GM18951 (cell line): Measurements from ENCODE around the gene CEP152.

Experiments
- POLR2A ChIP-seq: IDR thresholded peaks from 4 replicates; pipeline ENCODE4 v1.6.1; 2011; ENCODE audit warnings: mild to moderate bottlenecking; ENCODE audit not compliant: insufficient read length, insufficient read depth; ENCODE audit errors: extremely low read depth
- in situ Hi-C: fragments of 300-500 bp; cut with MboI; formaldehyde crosslinking; loops from one replicate; pipeline ENCODE4 v1.12.0; 2022; ENCODE audit warnings: low sequenced_read_pairs, mixed read lengths, inconsistent platforms; ENCODE audit not compliant: unreplicated experiment

The CEP152 gene

DNA sequence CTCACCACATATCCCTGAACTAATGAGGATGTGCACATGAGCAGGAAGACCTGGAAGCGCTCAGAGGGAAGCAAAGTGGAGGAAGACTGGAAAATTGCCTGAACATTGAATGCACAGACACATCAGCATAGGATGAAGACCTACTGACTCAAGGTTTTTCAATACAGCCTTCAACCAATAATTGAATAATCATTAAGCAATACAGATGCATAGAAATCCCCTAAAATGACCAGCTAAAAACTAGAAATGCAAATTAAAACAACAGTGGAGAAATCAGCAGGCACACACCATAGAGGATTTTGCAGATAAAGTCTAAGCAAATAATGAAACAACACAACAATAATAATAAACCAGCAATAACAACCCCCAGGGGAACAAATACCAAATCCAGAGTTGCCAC, 80.4 kb downstream of the CEP152 start:
- in situ Hi-C loops: no loop called here
- TF ChIP-seq POLR2A: no peak

DNA sequence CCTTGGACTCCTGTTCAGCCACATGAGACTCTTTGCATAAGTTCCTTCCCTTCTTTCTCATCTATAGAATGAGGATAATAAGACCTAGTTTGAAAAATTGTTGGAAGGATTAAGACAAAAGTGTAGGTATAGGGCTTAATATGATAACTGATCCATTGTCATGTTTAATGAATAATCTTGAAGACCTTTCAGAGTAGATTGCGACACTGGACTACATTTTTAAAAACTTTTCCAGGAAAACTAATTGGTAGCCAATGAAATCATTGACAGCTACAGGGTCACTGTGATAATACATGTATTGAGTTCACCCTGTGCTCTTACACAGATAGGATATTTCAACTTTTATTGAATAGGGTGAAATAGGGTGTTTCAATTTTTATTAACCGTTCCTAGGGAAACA, 86.9 kb downstream of the CEP152 start:
- TF ChIP-seq POLR2A: no peak
- in situ Hi-C loops: no loop called here

DNA sequence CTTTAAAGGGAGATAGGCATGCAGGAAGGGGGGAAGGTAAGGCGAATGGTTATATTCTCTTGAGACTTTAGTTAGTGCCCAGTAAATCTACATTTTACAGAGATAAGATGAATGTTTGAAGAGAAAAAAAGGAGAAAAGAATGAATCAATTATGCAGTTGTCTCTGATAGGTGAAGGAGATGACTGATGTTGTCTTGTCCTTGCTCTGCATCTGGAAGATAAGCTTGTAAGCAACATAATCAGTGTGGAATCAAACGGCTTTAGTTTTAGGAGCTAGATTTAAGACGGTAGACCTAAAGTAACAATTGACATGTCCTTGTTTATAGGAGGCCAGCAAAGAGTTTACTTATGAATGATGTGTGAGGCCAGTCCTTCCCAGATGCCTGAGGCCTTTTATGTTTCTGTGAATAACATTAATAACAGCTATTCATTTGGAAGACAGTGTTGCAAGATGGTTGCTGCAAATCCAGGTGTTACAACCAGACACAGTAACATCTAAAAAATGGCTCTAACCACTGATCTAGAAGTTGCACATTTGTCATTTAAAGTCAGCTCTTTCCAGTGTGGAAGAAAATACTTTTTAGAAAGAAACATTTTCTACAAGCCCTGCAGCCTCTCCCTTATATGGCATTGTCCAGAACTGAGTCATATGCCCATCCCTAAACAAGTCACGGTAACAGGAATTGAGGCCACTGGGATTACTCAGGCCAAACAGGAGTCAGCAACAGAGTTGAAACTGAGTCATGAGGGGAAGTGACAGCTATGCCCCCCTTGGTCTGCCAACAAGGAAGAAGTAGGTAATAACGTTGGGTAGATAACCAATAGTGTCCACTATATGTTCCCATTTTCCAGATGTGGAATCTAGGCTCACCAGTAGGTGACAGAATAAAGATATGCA, 87.9 kb downstream of the CEP152 start:
- TF ChIP-seq POLR2A: no peak
- in situ Hi-C loops: no loop called here

DNA sequence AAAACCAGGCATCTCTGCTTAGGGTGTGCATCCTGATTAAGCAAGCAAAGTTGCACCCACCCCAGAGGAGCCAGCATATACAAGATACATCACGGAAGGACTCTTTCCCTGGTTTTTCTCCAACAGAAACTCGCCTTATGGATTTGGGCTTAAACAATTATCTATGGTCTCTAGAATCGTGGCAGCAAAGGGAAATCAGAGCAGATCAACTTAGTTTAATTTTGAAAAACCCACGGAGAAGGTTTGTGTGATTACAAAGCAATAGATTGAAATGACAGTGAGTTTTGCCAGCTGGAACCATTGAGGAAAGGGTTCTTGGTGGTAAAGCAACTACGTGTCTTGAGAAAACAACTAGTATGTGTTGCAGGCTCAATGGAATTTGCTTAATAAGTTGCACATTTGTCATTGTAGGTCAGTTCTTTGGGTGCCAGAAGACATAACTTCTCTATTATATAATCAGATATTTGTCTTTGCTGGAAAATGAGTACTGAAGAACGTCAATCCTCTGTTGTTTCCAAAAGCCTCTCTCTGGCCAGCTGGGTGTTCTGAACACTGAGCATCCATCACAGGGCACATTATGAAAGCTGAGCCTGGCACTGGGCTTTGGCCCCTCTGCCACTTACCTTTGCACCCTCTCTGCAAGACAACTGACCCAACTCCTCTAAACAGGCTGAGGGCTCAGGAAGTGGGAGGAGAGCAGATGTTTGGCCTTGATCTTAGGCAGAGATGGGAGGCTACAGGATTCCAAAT, 89.6 kb downstream of the CEP152 start:
- in situ Hi-C loops: no loop called here
- no peak for TF ChIP-seq POLR2A

DNA sequence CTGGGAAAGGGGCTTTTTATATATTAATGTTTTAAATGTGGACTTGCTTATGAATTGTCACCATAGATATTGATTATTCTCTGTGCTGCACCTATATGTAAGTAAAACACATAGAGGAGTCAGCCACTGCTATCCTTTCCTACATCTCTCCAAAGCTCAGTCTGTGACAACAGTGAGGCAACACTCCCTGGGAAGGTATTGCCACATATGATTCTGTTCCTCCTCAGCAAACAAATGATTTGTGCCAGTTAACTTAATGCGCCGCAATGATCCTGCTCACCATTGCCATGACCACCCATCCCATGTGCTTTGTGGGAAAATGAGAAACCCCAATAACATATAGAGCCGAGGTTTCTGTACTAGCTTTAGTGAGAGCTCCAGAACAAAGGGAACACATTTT, 90.2 kb downstream of the CEP152 start:
- in situ Hi-C loops: no loop called here
- TF ChIP-seq POLR2A: no peak

DNA sequence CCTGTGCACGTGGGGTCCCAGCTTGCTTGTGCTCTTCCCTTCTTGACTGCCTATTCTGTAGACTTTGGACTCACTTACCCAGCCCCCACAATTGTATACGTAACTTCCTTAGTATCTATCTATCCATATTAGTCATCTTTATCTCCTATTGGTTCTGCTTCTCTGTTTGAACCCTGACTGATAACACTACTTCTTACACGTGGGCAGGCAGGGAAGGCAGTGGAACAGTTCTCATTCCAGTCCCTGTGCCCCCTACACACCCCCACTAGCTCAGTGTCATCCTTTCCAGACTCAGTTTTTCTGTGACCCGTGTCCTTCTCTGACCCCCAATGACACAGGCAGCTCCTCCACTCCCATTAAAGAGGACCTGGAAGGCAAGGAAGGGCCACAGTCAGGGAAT, 91.2 kb downstream of the CEP152 start:
- in situ Hi-C loops: no loop called here
- no peak for TF ChIP-seq POLR2A

DNA sequence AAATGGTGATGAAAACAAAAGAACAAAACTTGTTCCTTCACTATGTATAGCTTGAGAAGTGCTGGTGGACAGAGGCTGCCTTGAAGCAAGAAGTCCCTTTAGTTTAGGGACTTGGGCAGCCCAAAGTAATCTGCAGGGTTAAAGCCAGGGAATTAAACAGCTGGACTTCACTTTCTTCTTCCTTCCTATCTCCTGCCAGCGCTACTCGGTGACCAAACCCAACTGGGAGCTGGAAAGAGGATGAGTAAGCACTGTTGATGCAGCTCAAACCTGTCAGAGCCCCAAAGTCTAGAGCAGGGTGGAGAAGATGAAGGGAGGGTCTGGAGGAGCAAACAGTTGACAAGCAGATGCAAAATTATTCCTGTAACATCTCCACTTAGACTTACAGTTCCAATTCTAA, 92.2 kb downstream of the CEP152 start:
- in situ Hi-C loops: no loop called here
- TF ChIP-seq POLR2A: no peak

DNA sequence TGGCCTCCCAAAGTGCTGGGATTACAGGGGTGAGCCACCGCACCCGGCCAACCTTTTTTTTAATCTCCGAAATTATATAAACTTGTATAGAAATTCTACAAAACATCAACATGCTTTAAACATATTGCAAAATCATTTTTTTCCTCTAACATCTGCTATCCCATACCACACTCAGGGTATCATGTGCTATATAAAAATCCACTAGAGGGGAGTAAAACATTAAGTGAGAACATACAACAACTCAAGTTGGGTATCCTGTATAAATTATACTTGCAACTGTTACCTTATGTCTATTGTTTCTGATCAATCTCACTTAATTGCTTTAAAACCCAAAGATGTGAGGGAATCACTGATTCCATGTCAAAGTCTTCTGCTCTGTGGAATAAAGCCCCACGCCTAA, 93.4 kb downstream of the CEP152 start:
- no peak for TF ChIP-seq POLR2A
- in situ Hi-C loops: no loop called here

DNA sequence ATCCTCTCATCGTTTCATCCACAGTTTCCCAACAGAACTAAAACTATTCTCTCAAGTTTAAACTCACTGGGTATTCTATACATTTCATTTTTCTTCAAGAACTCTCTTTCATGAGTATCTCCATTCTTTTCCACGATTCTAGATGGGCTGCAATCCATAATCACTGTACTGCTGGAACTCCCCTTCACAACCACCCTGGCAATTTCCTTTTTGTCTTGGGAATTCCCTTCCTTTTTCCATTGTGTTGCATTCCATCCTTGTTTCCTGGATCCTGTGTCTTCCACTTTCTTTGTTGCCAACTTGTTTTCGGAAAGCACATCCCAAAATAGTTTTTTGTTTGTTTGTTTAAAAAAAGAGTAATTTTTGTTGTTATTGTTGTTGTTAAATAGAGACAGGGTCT, 98.3 kb downstream of the CEP152 start:
- in situ Hi-C loops: no loop called here
- no peak for TF ChIP-seq POLR2A

DNA sequence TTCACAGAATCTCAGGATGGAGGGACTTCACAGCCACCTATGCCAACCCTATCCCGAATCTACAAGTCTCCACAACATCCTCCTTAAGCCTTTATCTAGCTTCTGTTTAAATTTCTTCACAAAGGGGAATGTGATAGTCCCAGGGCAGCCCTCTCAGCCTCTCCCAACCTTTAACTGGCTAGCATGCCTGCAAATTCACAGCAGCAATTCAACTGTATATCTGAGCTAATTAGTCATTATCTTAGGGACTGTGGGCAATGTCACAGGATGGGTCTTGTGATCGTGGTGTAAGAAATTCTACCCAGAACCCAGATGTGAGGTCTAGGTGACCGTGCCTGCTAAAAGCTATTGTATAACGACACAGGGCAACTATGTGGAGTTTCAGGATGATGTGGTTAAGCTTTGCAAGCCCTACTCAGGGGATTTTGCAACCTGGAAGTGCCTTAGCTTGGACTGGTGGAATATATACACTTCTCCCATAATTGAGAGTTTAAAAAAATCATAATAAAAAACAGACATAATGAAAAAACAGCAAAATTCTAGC, 99.8 kb downstream of the CEP152 start:
- in situ Hi-C loops: no loop called here
- no peak for TF ChIP-seq POLR2A

DNA sequence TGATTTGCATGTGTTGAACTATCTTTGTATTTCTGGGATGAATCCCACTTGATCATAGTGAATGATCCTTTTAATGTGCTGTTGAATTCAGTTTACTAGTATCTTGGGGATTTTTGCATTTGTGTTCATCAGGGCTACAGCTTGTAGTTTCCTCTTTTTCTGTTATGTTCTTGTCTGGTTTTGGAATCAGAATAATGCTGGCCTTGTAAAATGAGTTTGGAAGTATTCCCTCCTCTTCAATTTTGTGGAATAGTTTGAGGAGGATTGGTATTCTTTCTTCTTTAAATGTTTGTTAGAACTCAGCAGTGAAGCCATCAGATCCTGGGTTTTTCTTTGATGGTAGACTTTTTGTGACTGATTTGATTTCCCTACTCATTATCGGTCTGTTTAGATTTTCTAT, 102.2 kb downstream of the CEP152 start:
- in situ Hi-C loops: no loop called here
- no peak for TF ChIP-seq POLR2A

DNA sequence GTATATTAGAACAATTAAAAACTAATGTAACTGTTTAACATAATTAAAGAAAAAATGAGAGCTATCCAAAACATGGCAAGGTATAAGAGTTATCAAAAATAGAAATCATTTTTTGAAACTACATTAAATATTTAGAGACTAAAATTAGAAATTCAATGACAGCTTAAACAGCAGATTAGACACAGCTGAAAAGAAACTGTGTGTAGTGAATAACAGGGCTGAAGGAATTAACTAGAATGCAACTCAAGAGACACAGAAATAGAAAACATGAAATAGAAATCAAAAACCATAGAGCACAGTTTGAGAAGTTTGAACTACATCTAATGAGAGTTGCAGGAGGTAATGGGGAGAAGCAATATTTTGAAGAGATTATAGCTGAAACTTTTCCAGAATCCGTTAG, 105.5 kb downstream of the CEP152 start:
- no peak for TF ChIP-seq POLR2A
- in situ Hi-C loops: no loop called here

DNA sequence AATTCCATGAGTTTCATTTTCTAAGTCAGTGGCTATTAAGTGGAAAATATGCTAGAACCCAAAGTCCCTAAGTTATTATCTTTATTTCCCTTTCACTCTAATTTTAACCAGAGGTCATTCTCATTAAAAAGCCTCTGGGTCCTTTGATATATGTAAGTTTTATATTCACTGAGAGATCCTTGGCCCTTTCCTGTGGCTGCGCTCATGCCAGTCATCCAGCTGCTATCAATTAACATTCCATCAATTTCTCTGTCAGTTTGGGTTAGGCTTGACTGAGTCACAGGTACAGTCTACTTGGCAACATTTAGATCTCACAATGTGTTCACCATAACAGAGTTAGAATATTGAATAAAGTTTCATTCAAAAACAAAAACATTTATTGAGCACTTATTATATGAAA, 107.3 kb downstream of the CEP152 start:
- no peak for TF ChIP-seq POLR2A

DNA sequence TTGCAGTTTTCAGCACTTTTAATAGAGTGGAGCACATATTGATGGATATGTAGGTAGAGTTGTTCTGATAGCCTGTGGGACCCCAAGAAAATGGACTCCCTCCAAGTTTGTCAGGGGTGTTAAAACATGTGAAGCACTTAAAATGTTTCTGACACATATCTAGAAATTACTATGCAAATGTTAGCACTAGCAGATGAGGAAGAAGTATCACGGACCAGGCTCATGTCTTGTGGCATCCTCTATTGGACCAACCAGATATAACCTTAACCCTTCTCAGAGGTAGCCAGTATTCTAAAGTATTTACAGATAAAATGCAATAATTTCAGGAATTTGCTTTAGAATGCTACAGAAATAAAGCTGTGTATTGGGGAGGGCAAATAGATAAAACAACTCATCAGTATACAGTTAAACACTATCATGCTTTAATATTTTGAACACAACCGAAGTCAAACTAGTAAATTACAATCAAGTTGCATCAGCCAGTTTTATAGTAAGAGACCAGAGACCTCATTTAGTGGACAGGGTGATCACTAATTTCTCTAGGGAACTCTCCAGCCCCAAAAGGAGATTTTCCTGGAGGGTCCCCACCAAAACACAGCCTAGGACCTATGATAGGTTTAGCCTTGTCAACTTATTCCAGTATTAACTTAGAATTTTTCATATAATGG, 108.2 kb downstream of the CEP152 start:
- in situ Hi-C loops: no loop called here
- no peak for TF ChIP-seq POLR2A

More for the DNA sequence above, 107.3 kb downstream of the CEP152 start:
- in situ Hi-C loops: no loop called here
